IMR-90 (cell line): ENCODE measurements around the gene MCFD2. TPM values are rescaled to one million over a fixed set of nuclear protein-coding genes. Genes with fewer than 3 reads are reported as not detected.
A peak's percentile ranks its signal among the peaks of the same experiment; 100 is the strongest.

Experiments used
- ATAC-seq: fragments of 200-7000 bp; cut with Tn5 transposase; 2 replicates; pipeline ENCODE4 v1.9.1; 2020; ENCODE audit warnings: low read depth, mild to moderate bottlenecking, moderate library complexity
- BruUV-seq: library from RNA; stranded (reverse); fragments of 400-500 nt; replicated peaks from 2 replicates; lab custom pipeline; 2021; lab: Mats Ljungman, UMichigan
- CTCF ChIA-PET: fragments of 300-600 bp; formaldehyde crosslinking; extraction: SDS; loops from one replicate; lab custom pipeline; 2021; ENCODE audit warnings: antibody characterized with exemption; lab: Yijun Ruan, JAX
- POLR2A ChIA-PET: fragments of 300-600 bp; sonication (Branson Sonifier 250); formaldehyde crosslinking; loops from one replicate; lab custom pipeline; 2022; ENCODE audit warnings: antibody characterized with exemption; ENCODE audit not compliant: unreplicated experiment; lab: Charles Lee
- DNase-seq: peaks from one replicate; pipeline ENCODE4 v3.0.0; 2013
- H2AFZ ChIP-seq: replicated peaks from 2 replicates; pipeline ENCODE3; 2013; ENCODE audit warnings: low read length, mild to moderate bottlenecking; ENCODE audit not compliant: poor library complexity
- H2AK5ac ChIP-seq: 2 replicates; pipeline ENCODE4 v1.6.1; 2013; ENCODE audit warnings: low read depth, low read length, inconsistent platforms
- H2AK9ac ChIP-seq: replicated peaks from 2 replicates; pipeline ENCODE3; 2013; ENCODE audit warnings: mild to moderate bottlenecking, low read depth, low read length, moderate library complexity; ENCODE audit not compliant: poor library complexity
- H2BK120ac ChIP-seq: 2 replicates; pipeline ENCODE4 v1.6.1; 2013; ENCODE audit warnings: low read depth, low read length, inconsistent platforms
- H2BK15ac ChIP-seq: 3 replicates; pipeline ENCODE4 v1.6.1; 2013; ENCODE audit warnings: low read depth, low read length, inconsistent platforms
- H2BK20ac ChIP-seq: 2 replicates; pipeline ENCODE4 v1.6.1; 2013; ENCODE audit warnings: low read depth, mild to moderate bottlenecking, inconsistent platforms, low read length, moderate library complexity
- H2BK5ac ChIP-seq: 2 replicates; pipeline ENCODE4 v1.6.1; 2013; ENCODE audit warnings: mild to moderate bottlenecking, low read depth, low read length, inconsistent platforms; ENCODE audit not compliant: poor library complexity, severe bottlenecking
- H3K14ac ChIP-seq: replicated peaks from 2 replicates; pipeline ENCODE4 v1.6.1; 2013; ENCODE audit warnings: low read depth, low read length, inconsistent platforms
- H3K18ac ChIP-seq: 2 replicates; pipeline ENCODE4 v1.6.1; 2013; ENCODE audit warnings: low read depth, low read length, control low read depth
- H3K23ac ChIP-seq: 2 replicates; pipeline ENCODE4 v1.6.1; 2013; ENCODE audit warnings: low read depth, low read length, inconsistent platforms
- H3K27ac ChIP-seq: 2 replicates; pipeline ENCODE4 v1.5.1; 2013; ENCODE audit warnings: mild to moderate bottlenecking, control low read depth, low read length; ENCODE audit not compliant: insufficient read depth
- H3K27me3 ChIP-seq: 2 replicates; pipeline ENCODE4 v1.6.1; 2013; ENCODE audit warnings: low read length; ENCODE audit not compliant: control insufficient read depth, insufficient read depth
- H3K36me3 ChIP-seq: 2 replicates; pipeline ENCODE4 v1.6.1; 2013; ENCODE audit warnings: low read length, mixed read lengths; ENCODE audit not compliant: control insufficient read depth, insufficient read depth
- H3K4ac ChIP-seq: 2 replicates; pipeline ENCODE4 v1.6.1; 2013; ENCODE audit warnings: low read depth, low read length, inconsistent platforms
- H3K4me1 ChIP-seq: 2 replicates; pipeline ENCODE4 v1.6.1; 2013; ENCODE audit warnings: low read length, mixed read lengths; ENCODE audit not compliant: control insufficient read depth, insufficient read depth
- H3K4me2 ChIP-seq: 2 replicates; pipeline ENCODE4 v1.6.1; 2013; ENCODE audit warnings: low read depth, mild to moderate bottlenecking, control low read depth, low read length, moderate library complexity
- H3K4me3 ChIP-seq: 2 replicates; pipeline ENCODE4 v1.5.1; 2013; ENCODE audit warnings: low read depth, mild to moderate bottlenecking, control low read depth, low read length, moderate library complexity; ENCODE audit not compliant: insufficient read depth
- H3K56ac ChIP-seq: 2 replicates; pipeline ENCODE4 v1.6.1; 2013; ENCODE audit warnings: low read length, inconsistent platforms; ENCODE audit not compliant: insufficient read depth; ENCODE audit errors: extremely low read depth
- H3K79me1 ChIP-seq, 2 experiments: 2 replicates each; pipeline ENCODE4 v1.6.1; 2013; ENCODE audit warnings: low read length in 2 of 2, inconsistent platforms in 1 of 2, low read depth in 1 of 2
- H3K9ac ChIP-seq: 2 replicates; pipeline ENCODE4 v1.6.1; 2013; ENCODE audit warnings: low read depth, low read length, control low read depth
- H3K9me1 ChIP-seq: 2 replicates; pipeline ENCODE4 v1.6.1; 2013; ENCODE audit warnings: low read length, inconsistent platforms; ENCODE audit not compliant: insufficient read depth
- H3K9me3 ChIP-seq: 2 replicates; pipeline ENCODE4 v1.6.1; 2013; ENCODE audit warnings: low read length; ENCODE audit not compliant: control insufficient read depth, insufficient read depth
- H4K20me1 ChIP-seq: 2 replicates; pipeline ENCODE4 v1.6.1; 2013; ENCODE audit warnings: low read length, inconsistent platforms; ENCODE audit not compliant: insufficient read depth
- H4K5ac ChIP-seq: 2 replicates; pipeline ENCODE4 v1.6.1; 2013; ENCODE audit warnings: mild to moderate bottlenecking, low read depth, low read length, control low read depth
- H4K8ac ChIP-seq, 2 experiments: 2 replicates each; pipeline ENCODE4 v1.6.1; 2013; ENCODE audit warnings: low read depth in 2 of 2, low read length in 2 of 2, control low read depth in 1 of 2, inconsistent platforms in 1 of 2
- H4K91ac ChIP-seq: 2 replicates; pipeline ENCODE4 v1.6.1; 2013; ENCODE audit warnings: low read depth, low read length, inconsistent platforms; ENCODE audit not compliant: insufficient read depth
- BHLHE40 ChIP-seq: fragments of 150-350 bp; IDR thresholded peaks from 2 replicates; pipeline ENCODE4 v1.6.1; 2016; ENCODE audit warnings: mild to moderate bottlenecking, low read depth, low read length
- FOS ChIP-seq: fragments of 150-350 bp; IDR thresholded peaks from 2 replicates; pipeline ENCODE4 v1.6.1; 2016; ENCODE audit warnings: low read depth, low read length
- MAFK ChIP-seq: IDR thresholded peaks from 2 replicates; pipeline ENCODE4 v1.6.1; 2012; ENCODE audit warnings: low read depth, low read length, improper control_type of control experiment
- MAZ ChIP-seq: IDR thresholded peaks from 2 replicates; pipeline ENCODE4 v1.6.1; 2012; ENCODE audit warnings: low read depth, mild to moderate bottlenecking, low read length, improper control_type of control experiment, moderate library complexity, borderline replicate concordance
- NFE2L2 ChIP-seq: fragments of 150-350 bp; IDR thresholded peaks from 2 replicates; pipeline ENCODE4 v1.6.1; 2016; ENCODE audit warnings: low read depth, mild to moderate bottlenecking, low read length
- POLR2A ChIP-seq: IDR thresholded peaks from 2 replicates; pipeline ENCODE4 v1.6.1; 2012; ENCODE audit warnings: mild to moderate bottlenecking, low read depth, low read length
- WGBS, 2 experiments: methylation state at CpG; one replicate each; pipeline versions ENCODE4 v1.1.5 to v1.1.7; 2013; ENCODE audit warnings: missing lambda C conversion rate in 2 of 2; ENCODE audit not compliant: insufficient read length in 1 of 2; ENCODE audit errors: extremely low coverage in 2 of 2; 5-methylcytosine and 5-hydroxymethylcytosine counted together
- dilution Hi-C: fragments of 300-500 bp; cut with HindIII; formaldehyde crosslinking; loops from one replicate; pipeline ENCODE4 v1.14.3; 2018; ENCODE audit warnings: low sequenced_read_pairs; ENCODE audit not compliant: unreplicated experiment
- in situ Hi-C: fragments of 300-500 bp; cut with MboI; formaldehyde crosslinking; loops from 3 replicates; pipeline ENCODE4 v1.14.3; 2019; ENCODE audit warnings: low sequenced_read_pairs, inconsistent platforms, mixed read lengths
- intact Hi-C: fragments of 100-400 bp; cut with micrococcal nuclease; formaldehyde crosslinking; loops from 2 replicates; pipeline ENCODE4 v1.10.0; 2022
- polyA plus RNA-seq, 3 experiments: library from polyadenylated mRNA; depleted of rRNA; stranded (reverse); fragments of >200 nt; gene quantifications; 2 replicates each; pipeline ENCODE4 v1.2.3, GENCODE V29; 2012; ENCODE audit warnings: low replicate concordance in 1 of 3
- total RNA-seq: library from RNA; depleted of rRNA; stranded (reverse); fragments of >200 nt; gene quantifications from 2 replicates; pipeline ENCODE4 v1.2.3, GENCODE V29; 2012

MCFD2 gene
- total and polyA plus RNA-seq, 2 of the 4 experiments (the other 2 are of a cell fraction), result 145 to 177 TPM

- Histone ChIP-seq H4K5ac (peak overlapping the region; percentile 36; the same call in 1 of the 2 replicates), H3K9me3 (no peaks in the 10 kb centered on the region), H3K4ac (peak overlapping the region; percentile 79), H3K27ac (no peak overlapping the region), H3K23ac (peak overlapping the region; percentile 37; the same call in 1 of the 2 replicates), H3K18ac (0 out of 2 replicates have a peak overlapping the region, but pooled peaks have one; percentile 5), H3K9ac (no peak overlapping the region), H2BK20ac (peak overlapping the region; percentile 53; the same call in 1 of the 2 replicates), H3K4me3 (no peak overlapping the region), H3K27me3 (no peaks in the 10 kb centered on the region), H3K79me1 (peaks cover 23 to 69% of the 10 kb centered on the region in 2 experiments; a peak in 3 of 4 replicates), H2AK5ac (peak overlapping the region; percentile 65; the same call in 1 of the 2 replicates), H2BK15ac (no peak overlapping the region), H4K20me1 (no peaks in the 10 kb centered on the region), H3K4me1 (peaks cover 27% of the 10 kb centered on the region), H3K9me1 (peaks cover 18% of the 10 kb centered on the region), H4K8ac (peak overlapping the region; percentile 1 to 10; a peak in 1 of 4 replicates), H3K56ac (no peak overlapping the region), H3K4me2 (no peak overlapping the region), H2AFZ (no peak overlapping the region), H3K36me3 (peaks cover 24% of the 10 kb centered on the region; the same call in 1 of the 2 replicates), H3K14ac (peak overlapping the region; percentile 54), H2BK120ac (peak overlapping the region; percentile 64), H2AK9ac (no peak overlapping the region), H4K91ac (peak overlapping the region; percentile 35), H2BK5ac (peak overlapping the region; percentile 4)
- BruUV-seq, result no TSS peak
- no peak for ATAC-seq
- in situ Hi-C loops (no loop called here), dilution Hi-C loops (no loop called here), intact Hi-C loops (no loop called here)
- DNase-seq, result no peak
- CTCF ChIA-PET, result interaction anchor here (0.7 kb wide), 1 partner anchor 75 kb away, joined by 3 read pairs; no protein-coding TSS in a partner anchor
- WGBS, 2 experiments, result 91% methylated on average over 4 of the region's 7 CpGs; no CpG with 5 or more reads in 1 of the 2 experiments
- no peak for TF ChIP-seq MAZ
- TF ChIP-seq FOS, result no peak
- no peak for TF ChIP-seq BHLHE40
- no peak for TF ChIP-seq MAFK
- no peak for TF ChIP-seq NFE2L2
- TF ChIP-seq POLR2A, result no peak
- POLR2A ChIA-PET, result no interaction called here
Observed at GRCh38 chr2:46963941-46964673, 48.5 kb upstream of the MCFD2 start.
